ENCODE data around the gene MOB4. TPM values are rescaled to one million over a fixed set of nuclear protein-coding genes. Genes with fewer than 3 reads are reported as not detected.

The MOB4 gene
- polyA plus RNA-seq, 1 experiment = 20.3 TPM

DNA sequence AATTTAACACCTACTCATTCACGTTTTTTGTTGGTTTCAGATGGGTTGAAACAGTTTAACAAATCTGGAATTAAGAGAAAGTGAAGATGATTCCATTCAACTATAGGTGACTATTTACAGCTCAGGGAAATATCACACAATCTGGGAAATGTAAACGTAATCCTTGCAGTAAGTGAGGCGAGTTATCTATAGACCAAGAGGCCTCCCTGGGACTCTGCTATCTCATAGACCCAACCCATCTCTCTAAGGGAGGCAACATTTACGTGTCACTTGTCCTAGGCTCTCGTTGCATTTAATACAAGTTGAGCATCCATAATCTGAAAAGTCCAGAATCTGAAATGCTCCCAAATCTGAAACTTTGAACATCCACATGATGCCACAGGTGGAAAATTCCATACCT lies 2.0 kb upstream of the MOB4 start:
- ChIA-PET CTCF (no interaction called here), POLR2A (no interaction called here)
- no peak for TF ChIP-seq CTCF (IDR thresholded peaks at IDR 0.05; ENCODE audit: insufficient read depth, low read depth, low read length)
- Histone ChIP-seq H3K4me3 (ENCODE audit: low read depth, low read length) (no peak overlapping the region), H3K27me3 (ENCODE audit: control insufficient read depth, insufficient read depth, low read length) (no peaks in the 10 kb centered on the region), H3K36me3 (ENCODE audit: control insufficient read depth, insufficient read depth, low read length) (no peaks in the 10 kb centered on the region)
- DNase-seq (ENCODE audit: low read depth) = no peak

GRCh38 chr2:197514754-197515153 lies 1.1 kb upstream of the MOB4 start:
- POLR2A ChIA-PET = no interaction called here

DNA sequence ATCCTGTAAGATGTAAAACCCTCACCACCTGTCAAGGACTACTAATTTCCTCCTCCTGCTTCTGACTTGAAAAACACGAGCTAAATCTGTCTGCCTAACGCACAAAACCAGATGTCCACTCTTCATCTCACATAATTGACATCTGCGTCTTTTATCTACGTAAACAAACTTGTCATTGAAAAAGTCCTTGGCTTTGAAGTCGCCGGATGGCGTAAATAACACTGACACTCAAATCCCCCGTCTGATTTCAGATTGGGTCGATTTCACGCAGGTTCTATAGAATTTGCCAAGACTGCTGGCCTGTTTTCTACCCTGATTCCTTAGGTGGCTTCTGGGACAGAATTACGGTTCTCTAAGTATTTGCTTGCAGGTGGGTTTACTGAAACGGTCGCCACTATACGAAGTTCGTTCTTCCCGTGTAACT lies 539 bp upstream of the MOB4 start:
- no peak for DNase-seq (ENCODE audit: low read depth)
- POLR2A ChIA-PET = no interaction called here
- no peaks in the 10 kb centered on the region for H3K27me3 ChIP-seq (ENCODE audit: control insufficient read depth, insufficient read depth, low read length)
- TF ChIP-seq CTCF (IDR thresholded peaks at IDR 0.05; ENCODE audit: insufficient read depth, low read depth, low read length) = no peak
- CTCF ChIA-PET = no interaction called here
- no peaks in the 10 kb centered on the region for H3K36me3 ChIP-seq (ENCODE audit: control insufficient read depth, insufficient read depth, low read length)
- H3K4me3 ChIP-seq (ENCODE audit: low read depth, low read length) = peak overlapping the region; percentile 98

More at GRCh38 chr2:197514754-197515153, 1.1 kb upstream of the MOB4 start:
- H3K27me3 ChIP-seq (ENCODE audit: control insufficient read depth, insufficient read depth, low read length) = no peaks in the 10 kb centered on the region
- TF ChIP-seq CTCF (IDR thresholded peaks at IDR 0.05; ENCODE audit: insufficient read depth, low read depth, low read length) = no peak
- DNase-seq (ENCODE audit: low read depth) = no peak
- CTCF ChIA-PET = no interaction called here
- H3K4me3 ChIP-seq (ENCODE audit: low read depth, low read length) = no peak overlapping the region
- H3K36me3 ChIP-seq (ENCODE audit: control insufficient read depth, insufficient read depth, low read length) = no peaks in the 10 kb centered on the region

DNA sequence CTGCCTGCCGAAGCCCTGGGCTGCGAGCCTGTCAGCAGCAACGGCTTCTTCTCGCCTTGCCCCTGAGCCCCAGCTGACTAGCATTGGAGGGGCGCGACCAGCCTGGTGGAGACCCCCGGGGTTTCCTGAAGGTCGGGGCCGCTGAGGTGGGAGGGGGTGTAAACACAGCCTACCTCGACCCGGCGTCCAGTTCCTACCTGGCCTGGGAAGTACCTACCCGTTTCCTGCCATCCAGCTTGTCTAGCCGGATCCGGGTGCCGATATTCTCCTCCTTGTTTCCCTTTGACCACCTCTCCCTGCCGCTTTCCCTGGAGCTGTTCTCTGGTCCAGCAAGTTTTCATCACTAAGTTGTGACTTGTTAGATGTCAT lies 511 bp downstream of the MOB4 start:
- no peaks in the 10 kb centered on the region for H3K36me3 ChIP-seq (ENCODE audit: control insufficient read depth, insufficient read depth, low read length)
- TF ChIP-seq CTCF (IDR thresholded peaks at IDR 0.05; ENCODE audit: insufficient read depth, low read depth, low read length) = no peak
- ChIA-PET CTCF (no interaction called here), POLR2A (interaction anchor here (1.1 kb wide), 1 partner anchor 17 kb away, joined by 4 read pairs; the partner anchor contains the start of genes HSPD1 and HSPE1)
- no peak for DNase-seq (ENCODE audit: low read depth)
- no peaks in the 10 kb centered on the region for H3K27me3 ChIP-seq (ENCODE audit: control insufficient read depth, insufficient read depth, low read length)
- peak overlapping the region; percentile 98 for H3K4me3 ChIP-seq (ENCODE audit: low read depth, low read length)

DNA sequence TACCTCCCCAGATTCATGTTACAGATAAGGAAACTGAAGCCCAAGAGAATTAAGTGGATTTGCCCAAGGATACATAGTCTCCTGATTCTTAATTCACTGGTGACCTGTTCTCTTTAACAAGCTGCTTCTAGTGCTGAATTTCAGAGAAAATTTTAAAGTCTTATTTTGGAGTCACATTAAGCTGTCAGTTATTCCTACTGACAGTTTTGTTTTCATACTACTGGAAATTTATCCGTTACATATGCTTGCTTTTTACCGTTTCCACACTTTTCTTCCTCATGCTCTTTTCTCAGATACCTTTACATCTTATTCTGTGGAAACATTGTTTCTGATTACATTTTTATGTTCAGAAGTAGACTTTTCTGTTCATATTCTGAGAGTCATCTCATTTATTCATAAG lies 1.3 kb downstream of the MOB4 start:
- DNase-seq (ENCODE audit: low read depth) = no peak
- Histone ChIP-seq H3K36me3 (ENCODE audit: control insufficient read depth, insufficient read depth, low read length) (no peaks in the 10 kb centered on the region), H3K27me3 (ENCODE audit: control insufficient read depth, insufficient read depth, low read length) (no peaks in the 10 kb centered on the region), H3K4me3 (ENCODE audit: low read depth, low read length) (peak overlapping the region; percentile 98)
- ChIA-PET CTCF (no interaction called here), POLR2A (interaction anchor here (1.1 kb wide), 1 partner anchor 17 kb away, joined by 4 read pairs; the partner anchor contains the start of genes HSPD1 and HSPE1)
- no peak for TF ChIP-seq CTCF (IDR thresholded peaks at IDR 0.05; ENCODE audit: insufficient read depth, low read depth, low read length)

Data from BJ (cell line).